Measurements from ENCODE around the gene DSCAML1. TPM values are rescaled to one million over a fixed set of nuclear protein-coding genes. Genes with fewer than 3 reads are reported as not detected.

The DSCAML1 gene
- total and polyA plus RNA-seq, 4 experiments from 2014 or later = 1.00 to 1.0 TPM; not detected in 2

- H3K27me3 Mint-ChIP-seq = peaks cover 4 to 19% of the 10 kb centered on the region in 2 donors
- H3K4me3 Mint-ChIP-seq = no peak overlapping the region
- POLR2A ChIA-PET (ENCODE audit: partially characterized antibody) = no interaction called here
- CTCF ChIA-PET (ENCODE audit: partially characterized antibody) = interaction anchor here (1.5 kb wide), 1 partner anchor 119 kb away, joined by 3 read pairs; no protein-coding TSS in a partner anchor
- Histone ChIP-seq H3K36me3 (ENCODE audit: insufficient read depth, low read length) (no peaks in the 10 kb centered on the region), H3K27me3 (ENCODE audit: insufficient read depth, low read length) (no peaks in the 10 kb centered on the region), H3K9me3 (ENCODE audit: control insufficient read depth in 1 of 2, low read length in 2 of 2) (no peaks in the 10 kb centered on the region), H3K4me3 (ENCODE audit: low read length in 2 of 2) (no peak overlapping the region), H3K27ac (ENCODE audit: low read depth, low read length) (no peak overlapping the region), H3K4me1 (ENCODE audit: insufficient read depth, low read length) (no peaks in the 10 kb centered on the region)
- H3K36me3 Mint-ChIP-seq = no peaks in the 10 kb centered on the region
- H3K27ac Mint-ChIP-seq = no peak overlapping the region
- no peaks in the 10 kb centered on the region for H3K4me1 Mint-ChIP-seq
- H3K9me3 Mint-ChIP-seq = no peaks in the 10 kb centered on the region
- intact Hi-C loops (cut with micrococcal nuclease) = no loop called here
- DNase-seq = no peak
Observed at GRCh38 chr11:117545706-117546105, 251.3 kb downstream of the DSCAML1 start.

DNA sequence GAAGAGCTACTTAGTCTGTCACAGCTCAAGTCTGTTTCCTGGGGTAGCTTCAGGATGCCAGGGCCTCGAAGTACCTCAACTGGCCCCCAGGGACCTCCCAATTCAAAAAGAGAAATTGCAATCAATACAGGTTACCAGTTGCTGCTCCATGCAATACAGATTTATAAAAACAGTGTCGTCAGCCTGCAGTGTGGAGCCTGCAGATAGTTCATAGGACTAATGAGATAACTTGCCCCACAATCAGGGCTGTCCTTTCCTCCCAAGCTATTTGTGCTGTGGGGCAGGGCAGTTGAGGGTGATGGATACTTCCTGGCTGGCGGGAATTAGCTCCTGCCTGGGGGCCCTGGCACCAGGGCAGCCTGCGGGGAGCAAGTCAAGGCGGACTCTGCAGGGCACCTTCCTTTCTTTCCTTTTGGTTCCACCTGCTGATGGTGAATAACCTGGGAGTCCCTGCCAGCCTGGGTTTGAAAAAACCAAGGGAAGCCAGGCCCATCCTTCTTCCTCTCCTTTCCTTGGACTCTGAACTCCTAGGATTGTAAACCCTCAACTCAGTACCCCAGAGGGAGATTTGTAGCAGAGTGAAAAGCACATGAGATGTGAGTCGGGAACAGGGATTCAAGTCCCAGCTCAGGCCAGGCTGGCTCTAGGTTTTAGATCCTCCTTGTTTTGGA is 252.8 kb downstream of the DSCAML1 start:
- Histone ChIP-seq H3K9me3 (ENCODE audit: control insufficient read depth in 1 of 2, low read length in 2 of 2) (no peaks in the 10 kb centered on the region), H3K4me3 (ENCODE audit: low read length in 2 of 2) (no peak overlapping the region), H3K27ac (ENCODE audit: low read depth, low read length) (no peak overlapping the region), H3K4me1 (ENCODE audit: insufficient read depth, low read length) (no peaks in the 10 kb centered on the region), H3K27me3 (ENCODE audit: insufficient read depth, low read length) (no peaks in the 10 kb centered on the region), H3K36me3 (ENCODE audit: insufficient read depth, low read length) (no peaks in the 10 kb centered on the region)
- no peaks in the 10 kb centered on the region for H3K9me3 Mint-ChIP-seq
- peaks cover 2 to 10% of the 10 kb centered on the region in 2 donors for H3K27me3 Mint-ChIP-seq
- no peak for DNase-seq
- CTCF ChIA-PET (ENCODE audit: partially characterized antibody) = no interaction called here
- no peak overlapping the region for H3K4me3 Mint-ChIP-seq
- POLR2A ChIA-PET (ENCODE audit: partially characterized antibody) = interaction anchor here (0.7 kb wide), 1 partner anchor 26 kb away, joined by 3 read pairs; no protein-coding TSS in a partner anchor
- no peak overlapping the region for H3K27ac Mint-ChIP-seq
- H3K4me1 Mint-ChIP-seq = no peaks in the 10 kb centered on the region
- intact Hi-C loops (cut with micrococcal nuclease) = no loop called here
- H3K36me3 Mint-ChIP-seq = no peaks in the 10 kb centered on the region

DNA sequence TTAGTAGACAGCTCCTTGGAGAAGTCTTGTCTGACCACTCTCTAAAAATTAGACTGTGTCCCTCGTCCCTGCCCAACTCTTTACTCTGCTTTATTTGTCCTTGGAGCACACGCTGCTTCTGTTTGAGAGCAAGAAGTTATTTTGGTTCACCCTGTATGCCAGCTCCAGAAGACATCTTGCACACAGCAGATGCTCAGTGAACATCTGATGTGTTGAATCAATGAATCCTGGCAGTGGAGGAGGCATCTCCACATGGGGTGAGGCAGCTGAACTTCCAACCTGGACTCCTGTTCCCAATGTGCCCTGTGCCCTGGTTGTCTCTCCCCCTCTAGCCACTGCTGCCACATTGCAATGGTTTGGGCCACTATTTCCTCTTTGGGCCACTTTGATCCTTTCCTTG is 255.8 kb downstream of the DSCAML1 start:
- no peaks in the 10 kb centered on the region for H3K36me3 ChIP-seq (ENCODE audit: insufficient read depth, low read length)
- H3K4me1 ChIP-seq (ENCODE audit: insufficient read depth, low read length) = no peaks in the 10 kb centered on the region
- no peaks in the 10 kb centered on the region for H3K27me3 ChIP-seq (ENCODE audit: insufficient read depth, low read length)
- H3K36me3 Mint-ChIP-seq = no peaks in the 10 kb centered on the region
- no peak overlapping the region for H3K27ac Mint-ChIP-seq
- H3K4me3 Mint-ChIP-seq = no peak overlapping the region
- no peaks in the 10 kb centered on the region for H3K4me1 Mint-ChIP-seq
- no peak overlapping the region for H3K27ac ChIP-seq (ENCODE audit: low read depth, low read length)
- H3K27me3 Mint-ChIP-seq = peaks cover 5 to 17% of the 10 kb centered on the region in 2 donors
- POLR2A ChIA-PET (ENCODE audit: partially characterized antibody) = no interaction called here
- intact Hi-C loops (cut with micrococcal nuclease) = no loop called here
- CTCF ChIA-PET (ENCODE audit: partially characterized antibody) = no interaction called here
- DNase-seq = no peak
- H3K9me3 Mint-ChIP-seq = no peaks in the 10 kb centered on the region
- H3K9me3 ChIP-seq (ENCODE audit: control insufficient read depth in 1 of 2, low read length in 2 of 2) = no peaks in the 10 kb centered on the region
- no peak overlapping the region for H3K4me3 ChIP-seq (ENCODE audit: low read length in 2 of 2)

GRCh38 chr11:117538263-117539135 is 258.5 kb downstream of the DSCAML1 start:
- no peak overlapping the region for H3K27ac Mint-ChIP-seq
- H3K36me3 Mint-ChIP-seq = no peaks in the 10 kb centered on the region
- Histone ChIP-seq H3K36me3 (ENCODE audit: insufficient read depth, low read length) (no peaks in the 10 kb centered on the region), H3K27ac (ENCODE audit: low read depth, low read length) (no peak overlapping the region), H3K4me1 (ENCODE audit: insufficient read depth, low read length) (no peaks in the 10 kb centered on the region), H3K27me3 (ENCODE audit: insufficient read depth, low read length) (no peaks in the 10 kb centered on the region), H3K4me3 (ENCODE audit: low read length in 2 of 2) (no peak overlapping the region), H3K9me3 (ENCODE audit: control insufficient read depth in 1 of 2, low read length in 2 of 2) (no peaks in the 10 kb centered on the region)
- CTCF ChIA-PET (ENCODE audit: partially characterized antibody) = interaction anchor here (0.7 kb wide), 1 partner anchor 112 kb away, joined by 3 read pairs; no protein-coding TSS in a partner anchor
- POLR2A ChIA-PET (ENCODE audit: partially characterized antibody) = no interaction called here
- H3K9me3 Mint-ChIP-seq = peaks cover 0 to 2% (median 0%) of the 10 kb centered on the region in 8 donors
- no peak for DNase-seq
- intact Hi-C loops (cut with micrococcal nuclease) = no loop called here
- no peak overlapping the region for H3K4me3 Mint-ChIP-seq
- no peaks in the 10 kb centered on the region for H3K4me1 Mint-ChIP-seq
- peaks cover 11 to 13% of the 10 kb centered on the region in 2 donors for H3K27me3 Mint-ChIP-seq

DNA sequence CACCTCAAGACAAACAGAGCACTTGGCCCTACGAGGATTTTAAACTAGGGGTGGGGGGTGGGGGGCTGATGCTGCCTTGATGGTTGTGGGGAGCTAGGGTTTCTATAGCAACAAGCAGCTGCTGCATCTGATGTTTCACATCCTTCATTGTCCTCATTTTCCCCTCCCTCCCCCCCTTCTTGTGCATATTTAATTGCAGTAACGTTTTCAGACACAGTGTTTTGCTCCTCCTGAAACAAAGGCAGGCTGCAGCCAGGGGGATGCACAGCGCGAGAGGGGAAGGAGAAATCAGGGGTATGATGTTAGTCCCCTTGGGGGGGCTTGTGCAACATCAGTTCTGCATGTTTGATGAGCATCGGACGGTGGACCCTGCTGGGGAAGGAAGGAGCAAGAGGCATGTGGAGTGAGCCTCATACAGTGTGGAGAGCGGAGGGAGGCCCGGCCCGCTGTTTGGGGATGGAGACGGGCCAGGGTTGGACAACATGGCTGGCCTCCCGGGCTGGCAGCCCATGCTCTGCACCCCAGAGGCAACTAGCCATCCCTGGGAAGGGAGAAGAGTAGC is 261.1 kb downstream of the DSCAML1 start:
- no peaks in the 10 kb centered on the region for H3K36me3 ChIP-seq (ENCODE audit: insufficient read depth, low read length)
- intact Hi-C loops (cut with micrococcal nuclease) = no loop called here

GRCh38 chr11:117535201-117535849 is 261.7 kb downstream of the DSCAML1 start:
- intact Hi-C loops (cut with micrococcal nuclease) = no loop called here
- Histone ChIP-seq H3K4me3 (ENCODE audit: low read length in 2 of 2) (no peak overlapping the region), H3K36me3 (ENCODE audit: insufficient read depth, low read length) (no peaks in the 10 kb centered on the region), H3K4me1 (ENCODE audit: insufficient read depth, low read length) (no peaks in the 10 kb centered on the region), H3K9me3 (ENCODE audit: control insufficient read depth in 1 of 2, low read length in 2 of 2) (no peaks in the 10 kb centered on the region), H3K27me3 (ENCODE audit: insufficient read depth, low read length) (no peaks in the 10 kb centered on the region), H3K27ac (ENCODE audit: low read depth, low read length) (no peak overlapping the region)
- Mint-ChIP-seq H3K27ac (no peak overlapping the region), H3K4me1 (no peaks in the 10 kb centered on the region), H3K36me3 (no peaks in the 10 kb centered on the region), H3K27me3 (peaks cover 11 to 25% of the 10 kb centered on the region in 2 donors), H3K4me3 (no peak overlapping the region), H3K9me3 (peaks cover 0 to 2% (median 0%) of the 10 kb centered on the region in 8 donors)
- CTCF ChIA-PET (ENCODE audit: partially characterized antibody) = no interaction called here
- DNase-seq = no peak
- POLR2A ChIA-PET (ENCODE audit: partially characterized antibody) = no interaction called here

More for the DNA sequence above, 261.1 kb downstream of the DSCAML1 start:
- no peak overlapping the region for H3K4me3 ChIP-seq (ENCODE audit: low read length in 2 of 2)
- POLR2A ChIA-PET (ENCODE audit: partially characterized antibody) = no interaction called here
- H3K36me3 Mint-ChIP-seq = no peaks in the 10 kb centered on the region
- peaks cover 0 to 2% (median 0%) of the 10 kb centered on the region in 8 donors for H3K9me3 Mint-ChIP-seq
- H3K27me3 Mint-ChIP-seq = peaks cover 11 to 21% of the 10 kb centered on the region in 2 donors
- no peak for DNase-seq
- CTCF ChIA-PET (ENCODE audit: partially characterized antibody) = no interaction called here
- H3K4me1 Mint-ChIP-seq = no peaks in the 10 kb centered on the region
- H3K4me3 Mint-ChIP-seq = no peak overlapping the region
- no peak overlapping the region for H3K27ac ChIP-seq (ENCODE audit: low read depth, low read length)
- H3K4me1 ChIP-seq (ENCODE audit: insufficient read depth, low read length) = no peaks in the 10 kb centered on the region
- H3K9me3 ChIP-seq (ENCODE audit: control insufficient read depth in 1 of 2, low read length in 2 of 2) = no peaks in the 10 kb centered on the region
- no peak overlapping the region for H3K27ac Mint-ChIP-seq
- no peaks in the 10 kb centered on the region for H3K27me3 ChIP-seq (ENCODE audit: insufficient read depth, low read length)

DNA sequence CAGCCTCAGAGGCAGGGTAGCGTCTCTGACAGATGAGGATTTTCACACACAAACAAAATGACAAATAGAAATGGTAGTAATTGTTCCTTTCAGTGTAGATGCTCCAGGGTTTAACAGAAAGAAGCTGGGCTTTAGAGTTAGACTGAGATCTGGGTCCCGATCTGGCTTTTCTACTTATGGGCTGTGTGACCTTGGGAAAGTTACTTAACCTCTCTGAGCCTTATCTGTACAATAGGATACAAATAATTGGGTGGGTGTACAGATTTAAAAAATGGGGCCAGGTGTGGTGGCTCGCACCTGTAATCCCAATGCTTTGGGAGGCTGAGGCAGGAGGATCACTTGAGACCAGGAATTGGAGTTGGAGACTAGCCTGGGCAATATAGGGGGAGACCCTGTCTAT is 264.4 kb downstream of the DSCAML1 start:
- Mint-ChIP-seq H3K9me3 (peaks cover 0 to 2% (median 0%) of the 10 kb centered on the region in 8 donors), H3K36me3 (no peaks in the 10 kb centered on the region), H3K27me3 (peaks cover 23 to 29% of the 10 kb centered on the region in 2 donors), H3K4me3 (no peak overlapping the region), H3K27ac (no peak overlapping the region), H3K4me1 (no peaks in the 10 kb centered on the region)
- ChIA-PET POLR2A (ENCODE audit: partially characterized antibody) (no interaction called here), CTCF (ENCODE audit: partially characterized antibody) (no interaction called here)
- H3K36me3 ChIP-seq (ENCODE audit: insufficient read depth, low read length) = no peaks in the 10 kb centered on the region
- no peak for DNase-seq
- intact Hi-C loops (cut with micrococcal nuclease) = no loop called here
- H3K4me3 ChIP-seq (ENCODE audit: low read length in 2 of 2) = no peak overlapping the region
- no peaks in the 10 kb centered on the region for H3K27me3 ChIP-seq (ENCODE audit: insufficient read depth, low read length)
- H3K4me1 ChIP-seq (ENCODE audit: insufficient read depth, low read length) = no peaks in the 10 kb centered on the region
- no peaks in the 10 kb centered on the region for H3K9me3 ChIP-seq (ENCODE audit: control insufficient read depth in 1 of 2, low read length in 2 of 2)
- H3K27ac ChIP-seq (ENCODE audit: low read depth, low read length) = no peak overlapping the region
